A673 (cell line): ENCODE results near the gene PELI2. TPM values are rescaled to one million over a fixed set of nuclear protein-coding genes. Genes with fewer than 3 reads are reported as not detected.

ENCODE experiments used
- BruUV-seq: library from RNA; stranded (reverse); fragments of 400-500 nt; replicated peaks from 2 replicates; lab custom pipeline; 2021; lab: Mats Ljungman, UMichigan
- CTCF ChIA-PET: fragments of 300-600 bp; sonication (Branson Sonifier 250); formaldehyde crosslinking; loops from one replicate; lab custom pipeline; 2022; ENCODE audit warnings: antibody characterized with exemption; lab: Charles Lee
- POLR2A ChIA-PET: fragments of 300-600 bp; sonication (Branson Sonifier 250); formaldehyde crosslinking; loops from one replicate; lab custom pipeline; 2022; ENCODE audit warnings: antibody characterized with exemption; ENCODE audit not compliant: low non-redundant PET; lab: Charles Lee
- DNase-seq: peaks from one replicate; pipeline ENCODE4 v3.0.0-alpha.2; 2015; ENCODE audit warnings: low spot score
- H3K27ac ChIP-seq: fragments of 200-600 bp; sonication (generic); 2 replicates; pipeline ENCODE4 v1.5.1; 2016; ENCODE audit warnings: mixed run types, low read depth, mild to moderate bottlenecking, mixed read lengths, antibody characterized with exemption, low read length; ENCODE audit not compliant: poor library complexity, severe bottlenecking
- H3K27me3 ChIP-seq: fragments of 200-600 bp; sonication (generic); replicated peaks from 2 replicates; pipeline ENCODE4 v1.6.1; 2017; ENCODE audit warnings: mixed run types, low read depth, mild to moderate bottlenecking, mixed read lengths, antibody characterized with exemption, low read length; ENCODE audit not compliant: insufficient read depth, poor library complexity
- H3K36me3 ChIP-seq: fragments of 200-600 bp; sonication (generic); 2 replicates; pipeline ENCODE4 v1.6.1; 2016; ENCODE audit warnings: mixed run types, mild to moderate bottlenecking, mixed read lengths, antibody characterized with exemption, low read length; ENCODE audit not compliant: insufficient read depth, poor library complexity, severe bottlenecking
- H3K4me1 ChIP-seq: fragments of 200-600 bp; sonication (generic); 2 replicates; pipeline ENCODE4 v1.6.1; 2017; ENCODE audit warnings: mixed run types, mild to moderate bottlenecking, mixed read lengths, antibody characterized with exemption, low read length; ENCODE audit not compliant: insufficient read depth, poor library complexity, severe bottlenecking
- H3K4me3 ChIP-seq: fragments of 200-600 bp; sonication (generic); 2 replicates; pipeline ENCODE4 v1.5.1; 2016; ENCODE audit warnings: low read depth, mixed run types, mild to moderate bottlenecking, mixed read lengths, low read length; ENCODE audit not compliant: poor library complexity, severe bottlenecking
- H3K9me3 ChIP-seq: fragments of 200-600 bp; sonication (generic); 2 replicates; pipeline ENCODE4 v1.6.1; 2016; ENCODE audit warnings: mixed run types, low read depth, mild to moderate bottlenecking, mixed read lengths, antibody characterized with exemption, low read length; ENCODE audit not compliant: poor library complexity, severe bottlenecking
- EZH2 ChIP-seq: fragments of 200-600 bp; sonication (generic); IDR thresholded peaks from 2 replicates; pipeline ENCODE4 v1.6.1; 2017; ENCODE audit warnings: borderline replicate concordance, low read depth, mild to moderate bottlenecking, mixed read lengths, antibody characterized with exemption, low read length; ENCODE audit not compliant: poor library complexity, severe bottlenecking
- intact Hi-C: fragments of 100-400 bp; cut with micrococcal nuclease; formaldehyde crosslinking; loops from one replicate; pipeline ENCODE4 v1.10.0; 2022; ENCODE audit not compliant: unreplicated experiment
- total RNA-seq: library from RNA; stranded (reverse); gene quantifications from 2 replicates; pipeline ENCODE4 v1.2.3, GENCODE V29; 2021
- TF ChIP-seq, protein P1 (sequence below): fragments of 300-800, 200-600 bp; sonication (generic); conservative IDR thresholded peaks from 2 replicates; pipeline ENCODE4 v1.5.1; 2017; ENCODE audit warnings: low read depth, mild to moderate bottlenecking, antibody characterized with exemption, low read length, moderate library complexity, mixed read lengths

The PELI2 gene
- total RNA-seq, 1 experiment from 2014 or later: 5.5 TPM

DNA sequence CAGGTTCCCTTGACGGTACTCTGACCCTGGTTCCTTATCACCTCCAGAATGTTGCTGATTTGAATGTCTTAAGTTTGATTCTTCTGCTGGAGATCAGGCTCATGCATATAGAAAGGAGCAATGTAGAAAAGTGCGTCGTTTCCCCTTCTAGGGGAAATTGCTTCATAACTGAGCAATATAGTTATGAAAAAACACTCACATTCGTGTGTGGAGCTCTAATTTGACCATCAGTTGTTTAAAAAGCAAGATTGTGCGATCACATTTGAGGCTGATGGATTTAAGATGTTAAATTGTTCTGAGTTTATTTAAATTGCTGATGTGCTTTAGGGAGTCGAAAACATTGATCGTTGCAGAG lies 19.2 kb downstream of the PELI2 start:
- no peaks in the 10 kb centered on the region for H3K27me3 ChIP-seq
- no TSS peak for BruUV-seq
- H3K4me1 ChIP-seq: peaks cover 12% of the 10 kb centered on the region
- no peak overlapping the region for H3K4me3 ChIP-seq
- TF ChIP-seq, protein P1, sequence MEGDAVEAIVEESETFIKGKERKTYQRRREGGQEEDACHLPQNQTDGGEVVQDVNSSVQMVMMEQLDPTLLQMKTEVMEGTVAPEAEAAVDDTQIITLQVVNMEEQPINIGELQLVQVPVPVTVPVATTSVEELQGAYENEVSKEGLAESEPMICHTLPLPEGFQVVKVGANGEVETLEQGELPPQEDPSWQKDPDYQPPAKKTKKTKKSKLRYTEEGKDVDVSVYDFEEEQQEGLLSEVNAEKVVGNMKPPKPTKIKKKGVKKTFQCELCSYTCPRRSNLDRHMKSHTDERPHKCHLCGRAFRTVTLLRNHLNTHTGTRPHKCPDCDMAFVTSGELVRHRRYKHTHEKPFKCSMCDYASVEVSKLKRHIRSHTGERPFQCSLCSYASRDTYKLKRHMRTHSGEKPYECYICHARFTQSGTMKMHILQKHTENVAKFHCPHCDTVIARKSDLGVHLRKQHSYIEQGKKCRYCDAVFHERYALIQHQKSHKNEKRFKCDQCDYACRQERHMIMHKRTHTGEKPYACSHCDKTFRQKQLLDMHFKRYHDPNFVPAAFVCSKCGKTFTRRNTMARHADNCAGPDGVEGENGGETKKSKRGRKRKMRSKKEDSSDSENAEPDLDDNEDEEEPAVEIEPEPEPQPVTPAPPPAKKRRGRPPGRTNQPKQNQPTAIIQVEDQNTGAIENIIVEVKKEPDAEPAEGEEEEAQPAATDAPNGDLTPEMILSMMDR: no peak
- no peak for TF ChIP-seq EZH2
- no peak overlapping the region for H3K27ac ChIP-seq
- no peaks in the 10 kb centered on the region for H3K36me3 ChIP-seq
- ChIA-PET CTCF (no interaction called here), POLR2A (no interaction called here)
- intact Hi-C loops: no loop called here
- no peak for DNase-seq
- no peaks in the 10 kb centered on the region for H3K9me3 ChIP-seq

DNA sequence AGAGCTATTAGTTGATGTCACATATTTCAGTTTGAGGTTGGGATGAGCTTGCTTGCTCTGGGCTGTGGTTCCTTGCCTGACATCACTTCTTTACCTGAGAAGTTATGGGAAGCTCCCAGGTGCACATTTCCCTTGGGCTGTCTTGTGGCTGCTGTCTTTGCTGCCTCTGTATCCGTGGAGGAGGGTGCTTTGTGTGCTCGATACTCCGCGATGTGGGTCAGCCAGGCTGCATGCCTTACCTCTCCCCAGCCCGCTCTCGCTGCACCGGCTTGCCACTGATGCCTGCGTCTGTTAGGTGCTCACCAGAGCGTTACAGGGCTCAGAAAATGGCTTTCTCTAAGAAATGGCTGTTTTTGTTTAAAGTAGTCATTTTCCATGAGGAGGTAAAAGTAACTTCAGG lies 19.6 kb downstream of the PELI2 start:
- ChIA-PET CTCF (no interaction called here), POLR2A (no interaction called here)
- Histone ChIP-seq H3K27me3 (no peaks in the 10 kb centered on the region), H3K4me3 (no peak overlapping the region), H3K27ac (no peak overlapping the region), H3K9me3 (no peaks in the 10 kb centered on the region), H3K36me3 (no peaks in the 10 kb centered on the region), H3K4me1 (peaks cover 8% of the 10 kb centered on the region)
- TF ChIP-seq, protein P1: no peak
- no peak for TF ChIP-seq EZH2
- BruUV-seq: no TSS peak
- intact Hi-C loops: no loop called here
- no peak for DNase-seq

DNA sequence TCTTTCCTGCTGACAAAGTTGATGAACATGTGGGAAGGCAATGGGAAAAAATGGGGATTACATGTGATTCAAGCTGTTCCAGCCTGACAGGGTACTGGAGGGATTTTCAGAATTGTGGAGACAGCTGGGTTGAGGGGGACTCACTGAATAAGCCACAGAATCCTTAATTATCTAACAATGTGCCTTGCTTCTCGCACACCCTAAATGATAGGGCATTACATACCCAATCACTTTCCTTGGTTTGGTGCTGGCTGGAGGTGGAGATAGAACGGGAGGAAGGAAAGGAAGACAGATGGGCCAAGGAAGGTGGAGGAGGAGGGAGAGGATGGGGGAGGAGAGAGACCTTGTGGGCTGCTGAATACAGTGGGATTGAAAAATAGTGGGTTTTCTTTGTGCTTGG lies 20.7 kb downstream of the PELI2 start:
- intact Hi-C loops: no loop called here
- BruUV-seq: no TSS peak
- POLR2A ChIA-PET: no interaction called here

More for the DNA sequence above, 20.7 kb downstream of the PELI2 start:
- Histone ChIP-seq H3K4me1 (peaks cover 7% of the 10 kb centered on the region), H3K9me3 (no peaks in the 10 kb centered on the region), H3K36me3 (no peaks in the 10 kb centered on the region), H3K27ac (no peak overlapping the region), H3K27me3 (no peaks in the 10 kb centered on the region), H3K4me3 (no peak overlapping the region)
- DNase-seq: no peak
- TF ChIP-seq, protein P1: no peak
- no peak for TF ChIP-seq EZH2
- CTCF ChIA-PET: no interaction called here
